Measurements from ENCODE around the gene GPI. TPM values are rescaled to one million over a fixed set of nuclear protein-coding genes. Genes with fewer than 3 reads are reported as not detected.
A peak's percentile ranks its signal among the peaks of the same experiment; 100 is the strongest.

GPI gene
- total and polyA plus RNA-seq, 2 experiments from 2014 or later = 196 to 299 TPM

DNA sequence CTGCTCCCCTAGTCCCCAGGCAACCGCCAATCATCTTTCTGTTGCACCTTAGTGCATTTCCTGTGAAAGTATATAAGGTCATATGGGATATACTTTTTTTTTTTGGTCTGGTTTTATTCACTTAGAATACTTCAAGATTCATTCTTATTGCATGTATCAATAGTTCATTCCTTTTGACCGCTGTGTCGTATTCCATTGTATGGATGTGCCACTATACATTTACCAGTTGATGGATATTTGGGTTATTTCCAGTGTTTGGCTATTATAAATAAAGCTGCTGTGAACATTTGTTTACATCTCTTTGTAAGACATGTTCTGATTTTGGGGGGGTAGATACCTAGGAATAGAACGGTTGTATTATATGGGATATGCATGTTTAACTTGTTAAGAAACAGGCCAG is 53.3 kb downstream of the GPI start:
- Histone ChIP-seq H3K27ac (no peak overlapping the region), H4K20me1 (ENCODE audit: insufficient read depth) (no peaks in the 10 kb centered on the region), H3K4me2 (ENCODE audit: unreplicated experiment) (no peak overlapping the region), H3K9me3 (ENCODE audit: low read depth) (no peaks in the 10 kb centered on the region), H2AFZ (no peak overlapping the region), H3K9me2 (ENCODE audit: insufficient read depth) (no peaks in the 10 kb centered on the region), H3K36me3 (ENCODE audit: low read depth) (no peaks in the 10 kb centered on the region), H3K9ac (no peak overlapping the region), H3K27me3 (replicated peaks; ENCODE audit: insufficient read depth) (no peaks in the 10 kb centered on the region), H3K79me2 (ENCODE audit: insufficient read depth) (no peaks in the 10 kb centered on the region), H3K4me1 (ENCODE audit: insufficient read depth) (no peaks in the 10 kb centered on the region), H3K4me3 (no peak overlapping the region), H3F3A (ENCODE audit: insufficient read depth) (no peaks in the 10 kb centered on the region; the same call in 1 of the 2 replicates)
- 89 to 90% methylated on average over 4 of the region's 4 CpGs for WGBS, 2 experiments (ENCODE audit: low coverage in 1 of 2, low lambda C conversion rate in 2 of 2, missing lambda C conversion rate in 2 of 2)
- no peak for TF ChIP-seq EZH2 (IDR thresholded peaks at IDR 0.05; ENCODE audit: insufficient read depth, poor library complexity, severe bottlenecking)
- no peak for TF ChIP-seq EZH2phosphoT487 (IDR thresholded peaks at IDR 0.05; ENCODE audit: insufficient read depth, low read depth)
- no peak for DNase-seq
- in situ Hi-C loops (cut with MboI) = no loop called here

DNA sequence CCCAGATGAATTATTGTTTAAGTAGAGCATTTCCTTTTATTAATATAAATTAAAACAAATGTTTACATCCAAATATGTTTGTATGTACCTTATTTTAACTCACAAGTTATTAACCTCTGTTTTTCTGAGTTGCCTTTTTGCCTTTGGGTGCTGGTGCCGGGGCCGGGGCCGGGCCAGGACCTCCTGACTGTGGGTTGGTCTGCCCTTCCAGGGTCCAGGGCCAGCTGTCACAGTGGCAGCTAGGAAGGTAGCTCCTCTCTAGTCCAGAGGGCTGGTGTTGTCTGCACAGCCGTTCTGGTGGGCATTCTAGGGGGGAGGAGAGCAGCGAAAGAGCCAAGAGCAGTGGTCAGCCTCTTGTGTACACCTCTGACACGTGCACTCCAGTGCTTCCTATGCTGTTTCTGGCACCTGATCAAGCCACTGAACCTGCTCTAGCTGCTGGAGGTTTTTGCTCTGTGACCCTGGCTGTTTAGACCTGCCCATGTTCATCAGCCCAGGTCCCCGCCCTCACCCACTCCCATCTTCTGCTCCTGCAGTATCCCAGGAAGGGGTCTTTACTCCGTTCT is 61.2 kb downstream of the GPI start:
- TF ChIP-seq EZH2phosphoT487 (IDR thresholded peaks at IDR 0.05; ENCODE audit: insufficient read depth, low read depth) (no peak), EZH2 (IDR thresholded peaks at IDR 0.05; ENCODE audit: insufficient read depth, poor library complexity, severe bottlenecking) (no peak)
- 82 to 85% methylated on average over 8 of the region's 8 CpGs for WGBS, 2 experiments (ENCODE audit: low coverage in 1 of 2, low lambda C conversion rate in 2 of 2, missing lambda C conversion rate in 2 of 2)
- H3K36me3 ChIP-seq (ENCODE audit: low read depth) = no peaks in the 10 kb centered on the region
- H3K27me3 ChIP-seq (replicated peaks; ENCODE audit: insufficient read depth) = no peaks in the 10 kb centered on the region
- H3K4me3 ChIP-seq = no peak overlapping the region
- H3F3A ChIP-seq (ENCODE audit: insufficient read depth) = 0 out of 2 replicates have a peak, but pooled peaks cover 5% of the 10 kb centered on the region
- peaks cover 37% of the 10 kb centered on the region for H3K79me2 ChIP-seq (ENCODE audit: insufficient read depth)
- no peak for DNase-seq
- H3K27ac ChIP-seq = no peak overlapping the region
- no peak overlapping the region for H3K9ac ChIP-seq
- H4K20me1 ChIP-seq (ENCODE audit: insufficient read depth) = peaks cover 9% of the 10 kb centered on the region; the same call in 1 of the 2 replicates
- in situ Hi-C loops (cut with MboI) = no loop called here
- H3K4me1 ChIP-seq (ENCODE audit: insufficient read depth) = peaks cover 20% of the 10 kb centered on the region
- H2AFZ ChIP-seq = no peak overlapping the region
- no peaks in the 10 kb centered on the region for H3K9me2 ChIP-seq (ENCODE audit: insufficient read depth)
- H3K9me3 ChIP-seq (ENCODE audit: low read depth) = no peaks in the 10 kb centered on the region
- no peak overlapping the region for H3K4me2 ChIP-seq (ENCODE audit: unreplicated experiment)

- TF ChIP-seq EZH2phosphoT487 (IDR thresholded peaks at IDR 0.05; ENCODE audit: insufficient read depth, low read depth) (no peak), EZH2 (IDR thresholded peaks at IDR 0.05; ENCODE audit: insufficient read depth, poor library complexity, severe bottlenecking) (no peak)
- 1% methylated on average over 49 to 52 of the region's 68 CpGs for WGBS, 2 experiments (ENCODE audit: low coverage in 1 of 2, low lambda C conversion rate in 2 of 2, missing lambda C conversion rate in 2 of 2)
- H3K27me3 ChIP-seq (replicated peaks; ENCODE audit: insufficient read depth) = no peaks in the 10 kb centered on the region
- H3K36me3 ChIP-seq (ENCODE audit: low read depth) = peaks cover 3% of the 10 kb centered on the region; the same call in 1 of the 2 replicates
- H3K9ac ChIP-seq = peak overlapping the region; percentile 96
- H3K9me3 ChIP-seq (ENCODE audit: low read depth) = no peaks in the 10 kb centered on the region
- in situ Hi-C loops (cut with MboI) = no loop called here
- peak overlapping the region; percentile 84 for H3K27ac ChIP-seq
- H3K9me2 ChIP-seq (ENCODE audit: insufficient read depth) = no peaks in the 10 kb centered on the region
- peaks cover 9% of the 10 kb centered on the region; the same call in 1 of the 2 replicates for H4K20me1 ChIP-seq (ENCODE audit: insufficient read depth)
- peaks cover 24% of the 10 kb centered on the region for H3K4me1 ChIP-seq (ENCODE audit: insufficient read depth)
- peak overlapping the region; percentile 89 for H3K4me3 ChIP-seq
- DNase-seq = peak; percentile 77
- H3K4me2 ChIP-seq (ENCODE audit: unreplicated experiment) = peak overlapping the region; percentile 91
- peaks cover 62% of the 10 kb centered on the region for H3K79me2 ChIP-seq (ENCODE audit: insufficient read depth)
- H2AFZ ChIP-seq = peak overlapping the region; percentile 100
- 0 out of 2 replicates have a peak, but pooled peaks cover 5% of the 10 kb centered on the region for H3F3A ChIP-seq (ENCODE audit: insufficient read depth)
Measured at GRCh38 chr19:34428549-34429285, 63.7 kb downstream of the GPI start.

DNA sequence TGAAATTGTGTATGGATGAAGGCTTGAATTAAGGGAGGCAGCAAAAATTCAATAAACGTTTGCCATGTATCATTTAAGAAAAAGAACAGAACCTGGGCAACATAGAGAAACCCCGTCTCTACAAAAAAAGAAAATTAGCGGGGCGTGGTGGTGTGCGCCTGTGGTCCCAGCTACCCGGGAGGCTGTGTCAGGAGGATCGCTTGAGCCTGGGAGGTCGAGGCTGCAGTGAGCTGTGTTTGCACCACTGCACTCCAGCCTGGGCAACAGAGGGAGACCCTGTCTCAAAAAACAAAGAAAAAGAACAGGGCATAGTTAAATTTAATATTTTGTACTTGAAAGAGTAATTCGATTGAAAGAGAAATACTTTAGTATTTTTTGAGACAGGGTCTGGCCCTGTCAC is 64.6 kb downstream of the GPI start:
- DNase-seq = no peak
- peaks cover 6% of the 10 kb centered on the region; the same call in 1 of the 2 replicates for H3K36me3 ChIP-seq (ENCODE audit: low read depth)
- H3F3A ChIP-seq (ENCODE audit: insufficient read depth) = 0 out of 2 replicates have a peak, but pooled peaks cover 5% of the 10 kb centered on the region
- 57 to 63% methylated on average over 9 of the region's 9 CpGs for WGBS, 2 experiments (ENCODE audit: low coverage in 1 of 2, low lambda C conversion rate in 2 of 2, missing lambda C conversion rate in 2 of 2)
- H3K27ac ChIP-seq = peak overlapping the region; percentile 84; the same call in 1 of the 2 replicates
- H3K27me3 ChIP-seq (replicated peaks; ENCODE audit: insufficient read depth) = no peaks in the 10 kb centered on the region
- H3K4me1 ChIP-seq (ENCODE audit: insufficient read depth) = peaks cover 24% of the 10 kb centered on the region
- peaks cover 70% of the 10 kb centered on the region for H3K79me2 ChIP-seq (ENCODE audit: insufficient read depth)
- H3K4me3 ChIP-seq = peak overlapping the region; percentile 89
- no peak overlapping the region for H2AFZ ChIP-seq
- no peaks in the 10 kb centered on the region for H3K9me2 ChIP-seq (ENCODE audit: insufficient read depth)
- peak overlapping the region; percentile 91 for H3K4me2 ChIP-seq (ENCODE audit: unreplicated experiment)
- no peaks in the 10 kb centered on the region for H3K9me3 ChIP-seq (ENCODE audit: low read depth)
- peaks cover 9% of the 10 kb centered on the region; the same call in 1 of the 2 replicates for H4K20me1 ChIP-seq (ENCODE audit: insufficient read depth)
- H3K9ac ChIP-seq = peak overlapping the region; percentile 96
- TF ChIP-seq EZH2 (IDR thresholded peaks at IDR 0.05; ENCODE audit: insufficient read depth, poor library complexity, severe bottlenecking) (no peak), EZH2phosphoT487 (IDR thresholded peaks at IDR 0.05; ENCODE audit: insufficient read depth, low read depth) (no peak)
- in situ Hi-C loops (cut with MboI) = no loop called here

Measured in GM23248 (cell line).